Liver (tissue), 3 donors: ENCODE measurements around the gene SHC3.

ENCODE experiments used
- CTCF ChIP-seq: fragments of 150-350 bp; IDR thresholded peaks from 2 replicates; pipeline ENCODE4 v1.5.1; 2017; ENCODE audit warnings: improper control_type of control experiment, low read depth, low read length; ENCODE audit not compliant: missing input control
- FOXA1 ChIP-seq: IDR thresholded peaks from 2 replicates; pipeline ENCODE4 v1.6.1; 2016; ENCODE audit warnings: antibody characterized with exemption
- MAX ChIP-seq: IDR thresholded peaks from 2 replicates; pipeline ENCODE4 v1.6.1; 2016; ENCODE audit warnings: antibody characterized with exemption
- NR2F2 ChIP-seq: IDR thresholded peaks from 2 replicates; pipeline ENCODE4 v1.6.1; 2016; ENCODE audit warnings: antibody characterized with exemption
- REST ChIP-seq: IDR thresholded peaks from 2 replicates; pipeline ENCODE4 v1.6.1; 2016; ENCODE audit warnings: antibody characterized with exemption, mild to moderate bottlenecking
- RXRA ChIP-seq, 2 donors: IDR thresholded peaks; 2 replicates each; pipeline ENCODE4 v1.6.1; 2017 to 2018; ENCODE audit warnings: antibody characterized with exemption in 2 of 2, mild to moderate bottlenecking in 1 of 2
- TAF1 ChIP-seq: conservative IDR thresholded peaks from 2 replicates; pipeline ENCODE4 v1.6.1; 2016; ENCODE audit warnings: antibody characterized with exemption, mild to moderate bottlenecking
- ZBTB33 ChIP-seq: IDR thresholded peaks from 2 replicates; pipeline ENCODE4 v1.6.1; 2016; ENCODE audit warnings: antibody characterized with exemption
- donor health status: healthy.
- donor health status: healthy.

GRCh38 chr9:88997646-88998045, 181.0 kb downstream of the SHC3 start:
- TF ChIP-seq CTCF (no peak), RXRA (IDR thresholded peaks at IDR 0.05) (no peak), FOXA1 (no peak), MAX (no peak), REST (no peak), TAF1 (no peak), NR2F2 (no peak), ZBTB33 (no peak)
